SH-SY5Y (cell line): Measurements from ENCODE around the gene ADH1B.

Experiments used
- GATA2 ChIP-seq: IDR thresholded peaks from 2 replicates; pipeline ENCODE4 v1.6.1; 2011; ENCODE audit warnings: mild to moderate bottlenecking, low read depth, low read length
- GATA3 ChIP-seq: IDR thresholded peaks from 2 replicates; pipeline ENCODE4 v1.6.1; 2011; ENCODE audit warnings: low read depth, mild to moderate bottlenecking, low read length, moderate library complexity

The ADH1B gene

GRCh38 chr4:99321241-99322191, at the start of gene ADH1B:
ADH1B (minus strand) TSS chr4:99321401; CDS start chr4:99321331, 70 bp downstream.
- TF ChIP-seq GATA3: no peak
- TF ChIP-seq GATA2: no peak

- no peak for TF ChIP-seq GATA2
- no peak for TF ChIP-seq GATA3
These were observed 45.3 kb upstream of the ADH1B start for GRCh38 chr4:99366491-99366890.

GRCh38 chr4:99362768-99363167, 41.6 kb upstream of the ADH1B start:
- TF ChIP-seq GATA2 (no peak), GATA3 (no peak)

- TF ChIP-seq GATA2 (no peak), GATA3 (no peak)
These were observed 40.7 kb upstream of the ADH1B start for GRCh38 chr4:99361899-99362275.

- no peak for TF ChIP-seq GATA2
- TF ChIP-seq GATA3: no peak
These were observed 40.2 kb upstream of the ADH1B start for GRCh38 chr4:99361268-99361898.

GRCh38 chr4:99359480-99360204, 38.4 kb upstream of the ADH1B start:
- TF ChIP-seq GATA2: no peak
- no peak for TF ChIP-seq GATA3

GRCh38 chr4:99357948-99358347, 36.7 kb upstream of the ADH1B start:
- TF ChIP-seq GATA2 (no peak), GATA3 (no peak)

GRCh38 chr4:99356992-99357391, 35.8 kb upstream of the ADH1B start:
- TF ChIP-seq GATA2 (no peak), GATA3 (no peak)

- TF ChIP-seq GATA2 (no peak), GATA3 (no peak)
These were observed 31.7 kb upstream of the ADH1B start, which contains the start of gene ADH1C for GRCh38 chr4:99352602-99353537. ADH1C (minus strand) TSS chr4:99352746; CDS start chr4:99352675, 71 bp downstream.

- TF ChIP-seq GATA2 (no peak), GATA3 (no peak)
These were observed 30.3 kb upstream of the ADH1B start for GRCh38 chr4:99351487-99351886.

GRCh38 chr4:99349338-99349737, 28.1 kb upstream of the ADH1B start:
- TF ChIP-seq GATA2: no peak
- no peak for TF ChIP-seq GATA3

- TF ChIP-seq GATA3: no peak
- no peak for TF ChIP-seq GATA2
These were observed 20.2 kb upstream of the ADH1B start for GRCh38 chr4:99341426-99341825.

GRCh38 chr4:99339172-99339571, 18.0 kb upstream of the ADH1B start:
- TF ChIP-seq GATA3 (no peak), GATA2 (no peak)
